Hair follicle dermal papilla cell (primary cell): ENCODE measurements around the gene ATP7A. TPM values are rescaled to one million over a fixed set of nuclear protein-coding genes. Genes with fewer than 3 reads are reported as not detected.

Experiments used
- small RNA-seq: library from RNA; depleted of rRNA; stranded (forward); fragments of <200 nt; gene quantifications from one replicate; pipeline ENCODE3, GENCODE V24; 2012
- total RNA-seq: library from RNA; depleted of rRNA; stranded (reverse); fragments of >200 nt; gene quantifications from 2 replicates; pipeline ENCODE4 v1.2.3, GENCODE V29; 2012

ATP7A gene
- total RNA-seq, result 13.8 and 17.2 TPM in 2 replicates

DNA sequence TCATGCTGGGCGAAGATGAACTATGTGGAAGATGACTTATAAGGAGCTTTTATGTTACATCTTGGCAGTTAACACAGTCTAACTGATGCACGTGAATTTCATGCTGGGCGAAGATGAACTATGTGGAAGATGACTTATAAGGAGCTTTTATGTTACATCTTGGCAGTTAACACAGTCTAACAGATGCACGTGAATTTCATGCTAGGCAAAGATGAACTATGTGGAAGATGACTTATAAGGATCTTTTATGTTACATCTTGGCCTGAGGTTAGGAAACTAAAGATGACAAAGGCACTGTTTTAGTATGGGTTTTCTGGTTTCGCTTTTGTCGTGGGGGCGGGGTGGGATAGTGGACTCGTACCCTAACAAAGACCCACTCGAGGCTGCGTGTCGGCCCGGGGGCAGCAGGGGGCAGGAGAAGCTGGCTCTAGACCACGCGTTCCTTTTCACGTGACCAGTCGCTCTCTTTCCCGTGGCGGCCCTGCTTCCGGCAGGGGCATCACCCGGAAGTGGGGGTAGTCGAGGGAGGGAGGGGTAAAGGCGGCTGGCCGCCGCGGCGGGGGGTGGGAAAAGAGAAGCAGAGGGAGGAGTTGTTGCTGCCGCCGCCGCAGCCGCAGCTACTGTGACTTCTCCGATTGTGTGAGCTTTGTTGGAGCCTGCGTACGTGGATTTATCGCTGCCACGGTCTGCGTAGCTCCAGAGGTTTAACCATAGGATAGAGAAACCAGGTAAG lies at the start of gene ATP7A:
TSS of gene ATP7A (plus strand) at position 586 of the 733 bp plus-strand sequence. CDS start 60,949 bp downstream, outside the sequence.

DNA sequence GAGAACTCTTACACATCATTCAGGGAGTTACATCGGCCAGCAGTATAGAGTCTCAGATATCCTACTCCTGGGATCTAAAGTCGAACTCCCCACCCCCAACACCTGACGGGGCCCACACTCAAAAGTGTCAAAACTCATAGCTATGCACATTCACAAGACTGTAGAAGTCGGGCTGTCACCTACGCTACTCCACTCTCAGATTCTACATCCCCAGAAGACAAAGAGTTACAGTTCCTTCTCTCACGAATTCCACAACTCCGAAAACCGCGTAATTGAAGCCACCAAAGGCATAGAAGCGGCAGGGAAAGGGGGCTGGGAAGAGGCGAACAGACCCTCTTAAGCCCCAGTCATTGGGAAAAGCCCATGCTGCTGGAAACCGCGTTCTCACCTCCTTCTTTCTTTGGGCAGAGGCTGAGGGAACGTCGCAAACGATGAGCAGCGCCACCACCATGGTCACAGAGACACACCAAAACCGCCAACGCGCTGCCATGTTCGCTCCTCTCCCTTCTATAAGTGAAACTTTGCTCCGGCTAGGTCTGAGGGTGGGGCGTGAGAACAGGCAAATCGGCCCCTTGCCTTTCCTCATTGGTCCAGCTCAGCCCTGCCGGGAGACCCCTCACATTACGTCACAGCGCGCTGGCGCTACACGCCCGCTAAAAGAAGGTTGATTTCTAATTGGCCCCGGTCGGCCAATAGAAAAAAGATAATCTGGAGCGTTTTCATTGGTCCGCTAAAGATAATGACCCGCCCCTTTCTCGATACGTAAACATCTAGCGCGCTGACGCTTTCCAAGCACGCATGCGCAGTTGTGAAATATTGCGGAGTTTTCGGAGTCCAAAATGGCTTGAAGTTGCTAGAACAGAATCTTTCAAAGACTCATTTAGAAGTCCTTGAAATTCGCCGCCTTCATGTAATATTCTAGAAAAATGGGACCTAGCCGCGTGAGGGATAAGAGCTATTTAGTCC lies 15.3 kb upstream of the ATP7A start, which contains the start of gene MAGT1:
TSS of gene MAGT1 (minus strand) at position 515 of the 966 bp plus-strand sequence. CDS start at position 490, 25 bp downstream.

DNA sequence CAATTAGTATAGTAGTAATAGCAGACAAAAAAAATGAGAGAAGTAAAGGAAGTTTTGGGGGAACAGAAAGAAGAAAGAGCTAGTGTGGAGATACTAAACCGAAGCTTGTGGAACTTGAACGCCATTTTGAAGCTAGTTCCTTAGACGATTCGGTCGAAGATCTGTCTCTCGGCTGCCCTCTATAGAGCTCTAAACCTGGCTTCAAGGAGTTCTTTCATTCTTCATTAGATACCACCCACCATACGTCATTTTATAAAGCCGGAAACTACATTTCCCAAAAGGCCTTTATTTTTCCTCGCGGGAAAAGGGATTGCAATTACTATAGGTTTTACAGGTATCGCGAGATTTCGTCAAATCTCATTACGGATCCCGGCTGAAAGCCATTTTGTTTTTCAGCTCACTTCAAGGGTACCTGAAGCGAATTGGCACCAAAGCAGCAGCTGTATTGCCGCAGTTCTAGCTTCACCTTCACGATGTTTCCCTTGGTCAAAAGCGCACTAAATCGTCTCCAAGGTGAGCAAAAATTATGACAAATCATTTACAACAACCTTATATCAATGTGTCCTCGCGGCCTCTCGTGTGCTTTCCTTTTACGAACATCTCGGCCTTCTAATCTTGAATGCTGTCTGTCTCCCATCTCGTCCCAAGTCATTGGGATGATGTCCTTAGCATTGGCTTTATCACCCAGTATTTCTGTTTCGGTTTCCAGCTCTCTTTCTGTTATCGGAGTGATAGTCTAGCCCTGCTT lies 11.2 kb upstream of the ATP7A start, which contains the start of gene COX7B:
TSS of gene COX7B (plus strand) at position 388 of the 748 bp plus-strand sequence. CDS start at position 474, 86 bp downstream.

DNA sequence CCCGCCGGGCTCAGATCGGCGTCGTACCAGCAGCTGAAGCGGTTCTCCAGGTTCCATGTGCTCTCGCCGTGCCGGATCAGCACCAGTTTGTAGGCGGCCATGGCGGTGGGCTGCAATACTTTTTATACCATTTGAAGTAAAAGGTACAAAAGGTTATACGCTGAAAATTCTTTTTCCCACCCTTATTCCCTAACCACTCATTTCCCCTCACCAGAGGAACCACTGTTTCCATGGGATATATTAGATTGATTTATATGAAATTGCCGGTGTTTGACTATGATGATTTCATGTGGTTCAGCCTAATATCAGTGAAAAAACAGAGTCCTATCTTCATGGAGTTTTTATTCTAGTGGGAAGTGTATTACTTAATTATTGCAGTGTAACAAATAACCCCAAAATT lies 59.0 kb downstream of the ATP7A start, which contains the start of gene PGAM4:
TSS of gene PGAM4 (minus strand) at position 101 of the 400 bp plus-strand sequence. CDS start at position 101, 0 bp downstream.

Small RNA genes lying within 50 kb of the gene (small RNA-seq; reads per million reads assigned to genes)
- not detected for gene RN7SL460P

Other genes with a start within 250 kb of the ATP7A start
- 64.8 and 78.2 TPM in 2 replicates for gene ATRX, start 124.5 kb upstream of the ATP7A start, total RNA-seq
- gene MAGT1, start 15.3 kb upstream of the ATP7A start, total RNA-seq, result 72.1 and 81.6 TPM in 2 replicates
- 127 and 140 TPM in 2 replicates for gene COX7B, start 11.2 kb upstream of the ATP7A start, total RNA-seq
- gene PGAM4, start 58.9 kb downstream of the ATP7A start, total RNA-seq, result not detected in 2 replicates
- 223 and 238 TPM in 2 replicates for gene PGK1, start 193.6 kb downstream of the ATP7A start, total RNA-seq
- gene TAF9B, start 229.0 kb downstream of the ATP7A start, total RNA-seq, result 21.3 and 21.7 TPM in 2 replicates